Measurements from ENCODE around the gene CLDN9.

CLDN9 gene

GRCh38 chr16:3056336-3057180, 43.8 kb downstream of the CLDN9 start:
- DNase-seq (ENCODE audit: low read depth) = no peak

- no peak for DNase-seq (ENCODE audit: low read depth)
These were observed 44.7 kb downstream of the CLDN9 start for GRCh38 chr16:3057181-3058138.

- no peak for DNase-seq (ENCODE audit: low read depth)
These were observed 45.7 kb downstream of the CLDN9 start for GRCh38 chr16:3058139-3059030.

- peak; percentile 83 for DNase-seq (ENCODE audit: low read depth)
These were observed 46.5 kb downstream of the CLDN9 start for GRCh38 chr16:3059041-3059722.

- no peak for DNase-seq (ENCODE audit: low read depth)
These were observed 47.1 kb downstream of the CLDN9 start for GRCh38 chr16:3059723-3060242.

GRCh38 chr16:3060339-3061127, 47.8 kb downstream of the CLDN9 start:
- no peak for DNase-seq (ENCODE audit: low read depth)

GRCh38 chr16:3062553-3062952, 49.8 kb downstream of the CLDN9 start:
- no peak for DNase-seq (ENCODE audit: low read depth)

GRCh38 chr16:3063625-3064386, 51.1 kb downstream of the CLDN9 start:
- no peak for DNase-seq (ENCODE audit: low read depth)

Data from activated gamma-delta T cell treated with anti-CD3 and anti-CD28 coated beads, Interleukin-2, amount 50 U/mL, for 16 hours (primary cell).